Smooth muscle cell (in vitro differentiated cells): ENCODE measurements around the gene PAK1. TPM values are rescaled to one million over a fixed set of nuclear protein-coding genes. Genes with fewer than 3 reads are reported as not detected.

ENCODE experiments used
- DNase-seq: peaks from one replicate; lab custom pipeline; 2025; ENCODE audit not compliant: unreplicated experiment; lab: John Stamatoyannopoulos, UW
- H2AFZ ChIP-seq: fragments of 200-600 bp; sonication (generic); 2 replicates; pipeline ENCODE4 v1.6.0; 2016; ENCODE audit warnings: antibody characterized with exemption, low read depth, mild to moderate bottlenecking
- H3F3A ChIP-seq: fragments of 200-600 bp; sonication (generic); 2 replicates; pipeline ENCODE4 v1.6.0; 2017; ENCODE audit warnings: antibody characterized with exemption, low read depth
- H3K27ac ChIP-seq: fragments of 200-600 bp; sonication (generic); 2 replicates; pipeline ENCODE4 v1.5.1; 2016; ENCODE audit warnings: low read depth, mild to moderate bottlenecking
- H3K27me3 ChIP-seq: fragments of 200-600 bp; sonication (generic); 2 replicates; pipeline ENCODE4 v1.6.1; 2016; ENCODE audit warnings: low read depth, mild to moderate bottlenecking
- H3K36me3 ChIP-seq: fragments of 200-600 bp; sonication (generic); 2 replicates; pipeline ENCODE4 v1.5.1; 2016; ENCODE audit warnings: low read depth
- H3K4me1 ChIP-seq: fragments of 200-600 bp; sonication (generic); 2 replicates; pipeline ENCODE4 v1.5.1; 2016; ENCODE audit warnings: low read depth
- H3K4me2 ChIP-seq: fragments of 200-600 bp; sonication (generic); 2 replicates; pipeline ENCODE4 v1.6.0; 2016; ENCODE audit warnings: mild to moderate bottlenecking
- H3K4me3 ChIP-seq: fragments of 200-600 bp; sonication (generic); 2 replicates; pipeline ENCODE4 v1.5.1; 2016; ENCODE audit warnings: mild to moderate bottlenecking
- H3K79me2 ChIP-seq: fragments of 200-600 bp; sonication (generic); 2 replicates; pipeline ENCODE4 v1.6.0; 2016; ENCODE audit warnings: low read depth, mild to moderate bottlenecking
- H3K9ac ChIP-seq: fragments of 200-600 bp; sonication (generic); 2 replicates; pipeline ENCODE4 v1.6.0; 2016; ENCODE audit warnings: low read depth
- H3K9me3 ChIP-seq: fragments of 200-600 bp; sonication (generic); replicated peaks from 2 replicates; pipeline ENCODE4 v1.5.1; 2016; ENCODE audit warnings: low read depth
- H4K20me1 ChIP-seq: fragments of 200-600 bp; sonication (generic); 2 replicates; pipeline ENCODE4 v1.6.0; 2016; ENCODE audit warnings: low read depth
- WGBS: methylation state at CpG from one replicate; pipeline ENCODE4 v1.1.7; 2016; ENCODE audit warnings: low lambda C conversion rate; 5-methylcytosine and 5-hydroxymethylcytosine counted together
- polyA plus RNA-seq: library from polyadenylated mRNA; unstranded; fragments of >200 nt; fragmentation: Nextera tagmentation; extraction: Ambion mirVana; gene quantifications from 2 replicates; pipeline ENCODE4 v1.2.1, GENCODE V29; 2016
- total RNA-seq: library from RNA; depleted of rRNA; stranded (reverse); fragments of >200 nt; gene quantifications from 2 replicates; pipeline ENCODE4 v1.2.3, GENCODE V29; 2014
- TF ChIP-seq, protein P1 (sequence below): fragments of 200-600 bp; sonication (generic); IDR thresholded peaks from 2 replicates; pipeline ENCODE4 v1.5.1; 2017; ENCODE audit warnings: borderline replicate concordance, mild to moderate bottlenecking, antibody characterized with exemption; ENCODE audit not compliant: insufficient read depth, poor library complexity, severe bottlenecking

The PAK1 gene
- total and polyA plus RNA-seq, 2 experiments from 2014 or later = 20.5 to 31.7 TPM

- Histone ChIP-seq H3K9me3 (no peaks in the 10 kb centered on the region), H3K4me2 (no peak overlapping the region), H3K79me2 (no peaks in the 10 kb centered on the region), H3K4me1 (no peaks in the 10 kb centered on the region), H3K27ac (no peak overlapping the region), H3K36me3 (no peaks in the 10 kb centered on the region), H3F3A (no peaks in the 10 kb centered on the region), H2AFZ (no peak overlapping the region), H3K4me3 (no peak overlapping the region), H3K27me3 (no peaks in the 10 kb centered on the region), H3K9ac (no peak overlapping the region), H4K20me1 (no peaks in the 10 kb centered on the region)
- WGBS = 77% methylated on average over 3 of the region's 3 CpGs
- no peak for DNase-seq
- TF ChIP-seq, protein P1, sequence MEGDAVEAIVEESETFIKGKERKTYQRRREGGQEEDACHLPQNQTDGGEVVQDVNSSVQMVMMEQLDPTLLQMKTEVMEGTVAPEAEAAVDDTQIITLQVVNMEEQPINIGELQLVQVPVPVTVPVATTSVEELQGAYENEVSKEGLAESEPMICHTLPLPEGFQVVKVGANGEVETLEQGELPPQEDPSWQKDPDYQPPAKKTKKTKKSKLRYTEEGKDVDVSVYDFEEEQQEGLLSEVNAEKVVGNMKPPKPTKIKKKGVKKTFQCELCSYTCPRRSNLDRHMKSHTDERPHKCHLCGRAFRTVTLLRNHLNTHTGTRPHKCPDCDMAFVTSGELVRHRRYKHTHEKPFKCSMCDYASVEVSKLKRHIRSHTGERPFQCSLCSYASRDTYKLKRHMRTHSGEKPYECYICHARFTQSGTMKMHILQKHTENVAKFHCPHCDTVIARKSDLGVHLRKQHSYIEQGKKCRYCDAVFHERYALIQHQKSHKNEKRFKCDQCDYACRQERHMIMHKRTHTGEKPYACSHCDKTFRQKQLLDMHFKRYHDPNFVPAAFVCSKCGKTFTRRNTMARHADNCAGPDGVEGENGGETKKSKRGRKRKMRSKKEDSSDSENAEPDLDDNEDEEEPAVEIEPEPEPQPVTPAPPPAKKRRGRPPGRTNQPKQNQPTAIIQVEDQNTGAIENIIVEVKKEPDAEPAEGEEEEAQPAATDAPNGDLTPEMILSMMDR = no peak
Observed at GRCh38 chr11:77287136-77287535, 186.8 kb downstream of the PAK1 start.

DNA sequence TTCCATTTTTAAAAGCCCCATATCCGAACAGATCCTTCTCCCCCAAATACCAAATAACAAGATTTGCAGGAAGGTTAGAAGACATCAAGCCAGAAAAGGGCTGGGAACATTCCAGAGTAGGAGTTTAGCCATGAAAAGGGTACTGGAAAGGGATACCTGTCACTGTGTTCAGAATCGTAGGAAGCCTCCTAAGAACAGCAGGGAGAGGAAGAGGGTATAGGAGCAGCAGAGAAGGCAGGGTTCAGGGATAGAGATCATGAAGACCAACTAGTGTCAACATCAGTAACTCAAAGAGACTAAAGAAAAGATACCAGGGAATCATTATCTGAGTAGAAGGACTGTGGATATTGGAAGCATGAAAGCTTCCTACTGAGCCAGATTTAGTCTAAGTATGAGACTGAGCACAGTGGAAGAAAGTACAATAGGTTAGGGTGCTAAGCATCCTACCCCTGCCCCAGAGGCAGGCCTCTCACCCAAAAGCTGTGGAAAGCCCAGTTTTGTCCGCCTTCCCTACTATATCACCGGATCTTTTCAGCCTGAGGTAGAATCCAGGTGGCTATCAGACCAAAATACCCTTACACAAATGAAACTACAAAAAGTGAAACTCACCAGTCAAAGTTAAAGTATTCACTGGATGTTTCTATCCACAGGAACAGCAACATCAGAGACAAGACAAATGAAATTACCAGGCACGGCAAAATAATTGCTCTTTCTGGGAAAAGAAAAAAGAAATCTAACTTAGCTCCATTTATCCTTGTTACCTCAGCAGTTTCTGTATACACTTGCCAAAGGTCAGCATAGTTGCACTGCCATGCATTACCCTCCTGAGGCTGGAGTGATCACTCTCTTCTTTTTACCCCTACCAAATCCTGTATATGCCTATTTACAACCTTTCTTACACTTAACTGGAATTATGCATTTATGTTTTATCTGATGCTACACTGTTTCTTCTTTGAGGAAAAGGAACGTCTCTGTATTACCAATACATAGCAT, 189.1 kb downstream of the PAK1 start:
- no peaks in the 10 kb centered on the region for H3K79me2 ChIP-seq
- H3K36me3 ChIP-seq = no peaks in the 10 kb centered on the region
- no peaks in the 10 kb centered on the region for H3K9me3 ChIP-seq
- TF ChIP-seq, protein P1 = no peak
- no peak overlapping the region for H3K27ac ChIP-seq
- no peaks in the 10 kb centered on the region for H3K27me3 ChIP-seq
- H3K4me1 ChIP-seq = no peaks in the 10 kb centered on the region
- no peak overlapping the region for H3K4me2 ChIP-seq
- H3F3A ChIP-seq = no peaks in the 10 kb centered on the region
- H2AFZ ChIP-seq = no peak overlapping the region
- 91% methylated on average over 6 of the region's 6 CpGs for WGBS
- no peak overlapping the region for H3K4me3 ChIP-seq
- no peak overlapping the region for H3K9ac ChIP-seq
- H4K20me1 ChIP-seq = no peaks in the 10 kb centered on the region
- no peak for DNase-seq

DNA sequence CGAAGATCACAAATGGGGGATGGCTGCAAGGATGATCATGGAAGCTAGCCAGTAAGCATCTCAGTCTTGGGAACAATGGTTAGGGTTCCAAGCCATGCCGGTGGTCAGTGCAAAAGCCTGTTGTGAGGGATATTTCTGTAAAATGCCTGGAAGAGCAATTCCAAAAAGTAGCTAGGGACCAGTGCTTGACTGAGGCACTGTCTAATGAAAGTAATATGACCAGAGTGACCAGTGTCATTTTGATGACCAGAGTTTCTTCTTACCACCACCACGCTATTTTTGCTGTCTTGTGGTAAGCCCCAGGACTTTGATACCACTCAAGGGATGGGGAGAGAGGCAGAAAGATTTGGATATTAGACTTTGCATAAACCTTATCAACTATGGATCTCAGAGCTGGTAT, 190.8 kb downstream of the PAK1 start:
- Histone ChIP-seq H3K4me3 (no peak overlapping the region), H3K79me2 (no peaks in the 10 kb centered on the region), H3K4me2 (no peak overlapping the region), H3K27ac (no peak overlapping the region), H3K36me3 (no peaks in the 10 kb centered on the region), H3K9ac (no peak overlapping the region), H3F3A (no peaks in the 10 kb centered on the region), H3K27me3 (no peaks in the 10 kb centered on the region), H3K9me3 (no peaks in the 10 kb centered on the region), H4K20me1 (no peaks in the 10 kb centered on the region), H2AFZ (no peak overlapping the region), H3K4me1 (no peaks in the 10 kb centered on the region)
- WGBS = 88% methylated on average over 3 of the region's 3 CpGs
- DNase-seq = no peak
- TF ChIP-seq, protein P1 = no peak
